Large intestine (tissue), 3 donors: ENCODE results near the gene PRKCG. TPM values are rescaled to one million over a fixed set of nuclear protein-coding genes. Genes with fewer than 3 reads are reported as not detected.
"Not testable (repeated sequence)": the region's sequence is repeated elsewhere in the genome, so short reads cannot be mapped to it uniquely, and the experiment has no call there.

Source experiments
- DNase-seq, 2 donors: peaks; one replicate each; pipeline versions ENCODE4 v3.0.0 to v3.0.0-alpha.2; 2013
- H3K27ac ChIP-seq: one replicate; pipeline ENCODE4 v1.5.1; 2013; ENCODE audit warnings: low read length
- H3K27me3 ChIP-seq: 2 replicates; pipeline ENCODE4 v1.6.1; 2013; ENCODE audit warnings: low read length; ENCODE audit not compliant: control insufficient read depth, insufficient read depth
- H3K36me3 ChIP-seq: 2 replicates; pipeline ENCODE4 v1.6.1; 2013; ENCODE audit warnings: low read length; ENCODE audit not compliant: control insufficient read depth, insufficient read depth
- H3K4me1 ChIP-seq: one replicate; pipeline ENCODE4 v1.6.1; 2013; ENCODE audit warnings: low read length; ENCODE audit not compliant: control insufficient read depth, insufficient read depth
- H3K4me3 ChIP-seq: one replicate; pipeline ENCODE4 v1.5.1; 2013; ENCODE audit warnings: low read length
- H3K9me3 ChIP-seq: one replicate; pipeline ENCODE4 v1.6.1; 2013; ENCODE audit warnings: mild to moderate bottlenecking, low read depth, low read length, moderate library complexity; ENCODE audit not compliant: control insufficient read depth
- WGBS: methylation state at CpG from one replicate; pipeline ENCODE4 v1.1.5; 2013; ENCODE audit warnings: low lambda C conversion rate; ENCODE audit not compliant: insufficient coverage; 5-methylcytosine and 5-hydroxymethylcytosine counted together
- polyA plus RNA-seq: library from polyadenylated mRNA; unstranded; fragments of 120-200 nt; gene quantifications from one replicate; pipeline ENCODE4 v1.2.1, GENCODE V29; 2013

The PRKCG gene
- polyA plus RNA-seq, 1 donor = 0.67 TPM

- no peaks in the 10 kb centered on the region for H3K9me3 ChIP-seq
- peak overlapping the region; percentile 91 for H3K27ac ChIP-seq
- DNase-seq = no peak
- no peaks in the 10 kb centered on the region for H3K36me3 ChIP-seq
- peak overlapping the region; percentile 35 for H3K4me3 ChIP-seq
- WGBS = no CpG with 5 or more reads among the region's 9 CpGs
- H3K4me1 ChIP-seq = peaks cover 40% of the 10 kb centered on the region
- no peaks in the 10 kb centered on the region for H3K27me3 ChIP-seq
Observed at GRCh38 chr19:53865523-53865917, 16.5 kb upstream of the PRKCG start.

- Histone ChIP-seq H3K36me3 (no peaks in the 10 kb centered on the region), H3K9me3 (no peaks in the 10 kb centered on the region), H3K27me3 (no peaks in the 10 kb centered on the region), H3K4me1 (peaks cover 42% of the 10 kb centered on the region), H3K4me3 (peak overlapping the region; percentile 35), H3K27ac (peak overlapping the region; percentile 91)
- peak; percentile 54 to 77 for DNase-seq
- no CpG with 5 or more reads among the region's 50 CpGs for WGBS
Observed at GRCh38 chr19:53865918-53866864, 15.8 kb upstream of the PRKCG start.

- Histone ChIP-seq H3K4me3 (peak overlapping the region; percentile 35), H3K27ac (peak overlapping the region; percentile 91), H3K36me3 (no peaks in the 10 kb centered on the region), H3K27me3 (no peaks in the 10 kb centered on the region), H3K4me1 (peaks cover 42% of the 10 kb centered on the region), H3K9me3 (no peaks in the 10 kb centered on the region)
- DNase-seq = peak in 1 of 2 donors; percentile 39
- no CpG with 5 or more reads among the region's 14 CpGs for WGBS
Observed at GRCh38 chr19:53866865-53867224, 15.2 kb upstream of the PRKCG start.

GRCh38 chr19:53867225-53868090 is 14.5 kb upstream of the PRKCG start, which contains the start of gene MYADM:
TSS of gene MYADM (plus strand) at chr19:53867883. CDS start at chr19:53873530, 5,647 bp downstream.
- Histone ChIP-seq H3K4me1 (peaks cover 42% of the 10 kb centered on the region), H3K27ac (peak within 1 kb of the TSS; percentile 91), H3K9me3 (no peaks in the 10 kb centered on the region), H3K27me3 (no peaks in the 10 kb centered on the region), H3K36me3 (no peaks in the 10 kb centered on the region), H3K4me3 (peak within 1 kb of the TSS; percentile 81)
- peak; percentile 97 to 98 for DNase-seq
- no CpG with 5 or more reads among the region's 37 CpGs for WGBS

- no CpG with 5 or more reads among the region's 37 CpGs for WGBS
- H3K9me3 ChIP-seq = no peaks in the 10 kb centered on the region
- no peaks in the 10 kb centered on the region for H3K27me3 ChIP-seq
- peak; percentile 57 to 60 for DNase-seq
- peak overlapping the region; percentile 81 for H3K4me3 ChIP-seq
- peaks cover 42% of the 10 kb centered on the region for H3K4me1 ChIP-seq
- H3K27ac ChIP-seq = peak overlapping the region; percentile 77
- H3K36me3 ChIP-seq = peaks cover 4% of the 10 kb centered on the region
Observed at GRCh38 chr19:53868091-53868891, 13.7 kb upstream of the PRKCG start.

- peak; percentile 80 to 88 for DNase-seq
- 0% methylated on average over 6 of the region's 75 CpGs for WGBS
- Histone ChIP-seq H3K9me3 (no peaks in the 10 kb centered on the region), H3K27ac (peak overlapping the region; percentile 77), H3K4me1 (peaks cover 38% of the 10 kb centered on the region), H3K4me3 (peak overlapping the region; percentile 81), H3K27me3 (no peaks in the 10 kb centered on the region), H3K36me3 (peaks cover 13% of the 10 kb centered on the region)
Observed at GRCh38 chr19:53868892-53869804, 12.8 kb upstream of the PRKCG start.

GRCh38 chr19:53869805-53870484 is 12.1 kb upstream of the PRKCG start:
- not testable (repeated sequence) for H3K9me3 ChIP-seq, H3K27me3 ChIP-seq, DNase-seq
- peaks cover 19% of the 10 kb centered on the region for H3K36me3 ChIP-seq
- WGBS = no CpG with 5 or more reads among the region's 24 CpGs
- H3K27ac ChIP-seq = peak overlapping the region; percentile 77
- H3K4me3 ChIP-seq = peak overlapping the region; percentile 81
- peaks cover 34% of the 10 kb centered on the region for H3K4me1 ChIP-seq

GRCh38 chr19:53870485-53870844 is 11.5 kb upstream of the PRKCG start:
- no CpG with 5 or more reads among the region's 5 CpGs for WGBS
- H3K36me3 ChIP-seq = peaks cover 20% of the 10 kb centered on the region
- peak overlapping the region; percentile 33 for H3K27ac ChIP-seq
- peak in 1 of 2 donors; percentile 34 for DNase-seq
- no peaks in the 10 kb centered on the region for H3K27me3 ChIP-seq
- H3K9me3 ChIP-seq = no peaks in the 10 kb centered on the region
- H3K4me1 ChIP-seq = peaks cover 34% of the 10 kb centered on the region
- no peak overlapping the region for H3K4me3 ChIP-seq

GRCh38 chr19:53871454-53871853 is 10.5 kb upstream of the PRKCG start:
- no CpG with 5 or more reads among the region's 7 CpGs for WGBS
- H3K27me3 ChIP-seq = no peaks in the 10 kb centered on the region
- H3K9me3 ChIP-seq = no peaks in the 10 kb centered on the region
- H3K36me3 ChIP-seq = peaks cover 20% of the 10 kb centered on the region
- no peak overlapping the region for H3K27ac ChIP-seq
- DNase-seq = no peak
- no peak overlapping the region for H3K4me3 ChIP-seq
- H3K4me1 ChIP-seq = peaks cover 25% of the 10 kb centered on the region
